ENCODE results near the gene MRTO4. TPM values are rescaled to one million over a fixed set of nuclear protein-coding genes. Genes with fewer than 3 reads are reported as not detected.

MRTO4 gene
- total and polyA plus RNA-seq, 9 of the 15 experiments (the other 6 are each of a cell fraction or from before 2014, with no cell fraction given): 62.0 to 173 (median 146) TPM

DNA sequence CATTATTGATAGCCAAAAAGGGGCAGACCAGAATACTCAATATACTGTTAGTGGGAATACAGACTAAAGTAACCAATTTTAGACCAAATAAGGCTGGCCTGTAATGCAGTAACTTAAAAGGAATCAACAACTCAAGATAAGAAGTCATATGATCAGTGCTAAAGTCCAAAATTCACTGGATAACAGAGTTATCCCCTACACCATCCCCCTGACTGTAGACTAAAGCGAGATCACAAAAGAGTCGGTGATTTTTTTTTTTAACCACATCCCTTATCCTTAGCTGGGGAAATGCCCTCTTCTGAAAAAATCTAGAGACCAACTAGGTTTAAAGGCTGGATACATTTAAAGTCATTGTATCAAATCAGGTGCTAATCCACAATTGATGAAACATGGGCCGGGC, 49.2 kb upstream of the MRTO4 start:
- no peak for ATAC-seq
- BruUV-seq (replicated peaks): no TSS peak
- no peaks in the 10 kb centered on the region for H3K9me3 ChIP-seq (replicated peaks; ENCODE audit: control insufficient read depth, insufficient read depth, low read depth, low read length)
- H3K27me3 ChIP-seq (ENCODE audit: control insufficient read depth in 2 of 2, insufficient read depth in 2 of 2, low read length in 2 of 2): no peaks in the 10 kb centered on the region
- H4K20me1 ChIP-seq (replicated peaks; ENCODE audit: control insufficient read depth, insufficient read depth, low read length): peaks cover 49% of the 10 kb centered on the region
- ChIA-PET CTCF (ENCODE audit: low intra/inter-chr PET ratio) (no interaction called here), POLR2A (interaction anchor here (1.3 to 5.4 kb wide), 2 partner anchors 9 to 11 kb away, joined by 3 to 19 read pairs; no protein-coding TSS in a partner anchor)
- intact Hi-C loops (cut with micrococcal nuclease): no loop called here
- FAIRE-seq: no peak
- H3K9ac ChIP-seq (ENCODE audit: insufficient read depth in 1 of 2, low read depth in 2 of 2, low read length in 2 of 2): peak overlapping the region in 1 of 2 experiments; percentile 68; a peak in 1 of 4 replicates
- no peak overlapping the region for H3K4me3 ChIP-seq
- H3K36me3 ChIP-seq (ENCODE audit: control insufficient read depth, insufficient read depth, low read length): peaks cover 83% of the 10 kb centered on the region
- H3K9me1 ChIP-seq (ENCODE audit: control insufficient read depth, insufficient read depth, low read length): peaks cover 10% of the 10 kb centered on the region
- peaks cover 86% of the 10 kb centered on the region for H3K79me2 ChIP-seq (ENCODE audit: control insufficient read depth, insufficient read depth, low read length)
- in situ Hi-C loops (cut with MboI): no loop called here
- no peak overlapping the region for H3K27ac ChIP-seq (ENCODE audit: extremely low read depth, low read depth, low read length)
- WGBS (ENCODE audit: insufficient coverage, low coverage, missing lambda C conversion rate): 73% methylated on average over 3 of the region's 3 CpGs
- peaks cover 14 to 40% of the 10 kb centered on the region in 2 experiments for H3K4me1 ChIP-seq (replicated peaks in 1 of 2; ENCODE audit: control insufficient read depth in 2 of 2, insufficient read depth in 2 of 2, low read length in 2 of 2)
- no peak for TF ChIP-seq ATF2 (CRISPR knock-in tag; IDR thresholded peaks at IDR 0.05)
- TF ChIP-seq FOXJ2 (tag; IDR thresholded peaks at IDR 0.05): peak; percentile 76; the same call in 1 of the 2 replicates
- TF ChIP-seq, protein P1, sequence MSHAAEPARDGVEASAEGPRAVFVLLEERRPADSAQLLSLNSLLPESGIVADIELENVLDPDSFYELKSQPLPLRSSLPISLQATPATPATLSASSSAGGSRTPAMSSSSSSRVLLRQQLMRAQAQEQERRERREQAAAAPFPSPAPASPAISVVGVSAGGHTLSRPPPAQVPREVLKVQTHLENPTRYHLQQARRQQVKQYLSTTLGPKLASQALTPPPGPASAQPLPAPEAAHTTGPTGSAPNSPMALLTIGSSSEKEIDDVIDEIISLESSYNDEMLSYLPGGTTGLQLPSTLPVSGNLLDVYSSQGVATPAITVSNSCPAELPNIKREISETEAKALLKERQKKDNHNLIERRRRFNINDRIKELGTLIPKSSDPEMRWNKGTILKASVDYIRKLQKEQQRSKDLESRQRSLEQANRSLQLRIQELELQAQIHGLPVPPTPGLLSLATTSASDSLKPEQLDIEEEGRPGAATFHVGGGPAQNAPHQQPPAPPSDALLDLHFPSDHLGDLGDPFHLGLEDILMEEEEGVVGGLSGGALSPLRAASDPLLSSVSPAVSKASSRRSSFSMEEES (CRISPR knock-in tag; IDR thresholded peaks at IDR 0.05): 0 out of 2 replicates have a peak, but pooled peaks have one; percentile 11
- TF ChIP-seq FOXA3 (CRISPR knock-in tag; conservative IDR thresholded peaks at IDR 0.05 in 1 of 2, IDR thresholded peaks at IDR 0.05 in 1 of 2): 0 out of 4 replicates have a peak, but pooled peaks of 1 of the 2 experiments have one; percentile 5
- TF ChIP-seq, protein P2, sequence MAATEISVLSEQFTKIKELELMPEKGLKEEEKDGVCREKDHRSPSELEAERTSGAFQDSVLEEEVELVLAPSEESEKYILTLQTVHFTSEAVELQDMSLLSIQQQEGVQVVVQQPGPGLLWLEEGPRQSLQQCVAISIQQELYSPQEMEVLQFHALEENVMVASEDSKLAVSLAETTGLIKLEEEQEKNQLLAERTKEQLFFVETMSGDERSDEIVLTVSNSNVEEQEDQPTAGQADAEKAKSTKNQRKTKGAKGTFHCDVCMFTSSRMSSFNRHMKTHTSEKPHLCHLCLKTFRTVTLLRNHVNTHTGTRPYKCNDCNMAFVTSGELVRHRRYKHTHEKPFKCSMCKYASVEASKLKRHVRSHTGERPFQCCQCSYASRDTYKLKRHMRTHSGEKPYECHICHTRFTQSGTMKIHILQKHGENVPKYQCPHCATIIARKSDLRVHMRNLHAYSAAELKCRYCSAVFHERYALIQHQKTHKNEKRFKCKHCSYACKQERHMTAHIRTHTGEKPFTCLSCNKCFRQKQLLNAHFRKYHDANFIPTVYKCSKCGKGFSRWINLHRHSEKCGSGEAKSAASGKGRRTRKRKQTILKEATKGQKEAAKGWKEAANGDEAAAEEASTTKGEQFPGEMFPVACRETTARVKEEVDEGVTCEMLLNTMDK (IDR thresholded peaks at IDR 0.05; ENCODE audit: borderline replicate concordance, insufficient read depth, low read depth, low read length, poor library complexity, severe bottlenecking): no peak
- no peak overlapping the region for H3K4me2 ChIP-seq (ENCODE audit: insufficient read depth, low read length)
- H2AFZ ChIP-seq (ENCODE audit: low read depth, low read length): no peak overlapping the region
- no peak for DNase-seq (ENCODE audit: extremely low read depth in 1 of 4, low spot score in 3 of 4)

All from K562 (cell line).